Peyer's patch (tissue), 4 donors: ENCODE measurements around the gene SAFB. TPM values are rescaled to one million over a fixed set of nuclear protein-coding genes. Genes with fewer than 3 reads are reported as not detected.

Experiments used
- DNase-seq, 3 donors: peaks; one replicate each; pipeline ENCODE4 v3.0.0-alpha.2; 2017 to 2019
- H3K27ac ChIP-seq, 4 donors: fragments of 200-600 bp; sonication (generic); one replicate each; pipeline ENCODE4 v1.5.1; 2016 to 2019
- H3K27me3 ChIP-seq, 2 donors: fragments of 200-600 bp; sonication (generic); one replicate each; pipeline ENCODE4 v1.5.1; 2019
- H3K36me3 ChIP-seq, 3 donors: fragments of 200-600 bp; sonication (generic); one replicate each; pipeline ENCODE4 v1.5.1; 2016 to 2019
- H3K4me1 ChIP-seq, 4 donors: fragments of 200-600 bp; sonication (generic); one replicate each; pipeline ENCODE4 v1.5.1; 2016 to 2019
- H3K4me3 ChIP-seq, 4 donors: fragments of 200-600 bp; sonication (generic); 1 replicate in 3 of 4; 2 replicates in 1 of 4; pipeline ENCODE4 v1.5.1; 2016 to 2019; ENCODE audit warnings: mild to moderate bottlenecking in 1 of 4
- H3K9me3 ChIP-seq, 4 donors: fragments of 200-600 bp; sonication (generic); one replicate each; pipeline ENCODE4 v1.5.1; 2016 to 2019; ENCODE audit warnings: mild to moderate bottlenecking in 1 of 4
- POLR2A ChIP-seq, 2 donors: fragments of 450-650 bp; IDR thresholded peaks; one replicate each; pipeline ENCODE4 v1.5.1; 2017; ENCODE audit warnings: antibody characterized with exemption in 2 of 2, mild to moderate bottlenecking in 2 of 2, moderate library complexity in 2 of 2
- total RNA-seq, 4 donors: library from RNA; depleted of rRNA; stranded (reverse); fragments of >200 nt; gene quantifications; one replicate each; pipeline ENCODE4 v1.1.0, GENCODE V29; 2016
- TF ChIP-seq, protein P1 (sequence below), 6 experiments: fragments of 450-650 bp in 4 of 6; fragments of 200-600 bp in 2 of 6; sonication (generic) in 1 of 6; IDR thresholded peaks; one replicate each; pipeline ENCODE4 v1.5.1; 2017 to 2019; ENCODE audit warnings: antibody characterized with exemption in 6 of 6, mild to moderate bottlenecking in 3 of 6, moderate library complexity in 1 of 6

SAFB gene
- total RNA-seq, 4 donors from 2014 or later = 86.3 to 374 (median 163) TPM

DNA sequence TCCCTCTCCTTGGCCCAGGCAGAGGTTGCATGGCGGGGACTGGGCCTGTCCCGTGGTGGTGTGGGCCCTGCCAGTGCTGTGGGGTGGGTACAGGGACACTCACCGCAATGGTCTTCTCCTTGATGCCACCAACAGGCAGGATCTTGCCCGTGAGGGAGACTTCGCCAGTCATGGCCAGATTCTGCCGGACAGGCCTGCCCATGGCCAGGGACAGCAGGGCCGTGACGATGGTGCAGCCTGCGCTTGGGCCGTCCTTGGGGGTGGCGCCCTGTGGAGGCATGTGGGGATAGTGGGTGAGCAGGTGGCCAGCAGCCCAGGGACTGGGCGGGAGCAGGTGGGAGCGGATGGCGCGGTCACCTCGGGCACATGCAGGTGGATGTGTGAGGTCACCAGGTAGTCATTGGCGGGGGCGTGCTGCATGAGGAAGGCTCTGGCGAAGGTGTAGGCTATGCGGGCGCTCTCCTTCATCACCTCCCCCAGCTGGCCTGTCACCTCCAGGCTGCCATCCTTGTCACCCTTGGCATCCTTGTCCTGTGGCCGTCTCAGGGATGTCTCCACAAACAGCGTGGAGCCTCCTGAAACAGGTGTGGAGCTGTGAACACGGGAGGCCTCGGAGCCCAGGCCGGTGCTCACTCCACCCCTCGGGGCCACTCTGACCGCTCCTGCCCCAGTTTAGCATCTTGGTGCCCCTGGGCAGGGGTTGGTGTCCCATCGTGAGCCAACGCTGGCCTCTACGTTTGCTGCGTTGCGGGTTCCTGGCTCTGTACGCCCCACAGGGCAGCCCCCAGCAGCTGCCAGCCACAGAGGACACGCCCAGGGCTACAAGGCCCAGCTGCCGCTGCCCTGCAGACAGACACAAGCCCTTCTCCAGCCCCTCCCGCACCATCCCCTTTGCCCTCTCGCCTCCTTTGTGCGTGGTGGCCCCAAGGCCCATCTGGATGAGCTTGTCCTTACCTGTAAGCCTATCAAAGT is 70.6 kb downstream of the SAFB start:
- DNase-seq = peak in 1 of 3 donors; percentile 48
- Histone ChIP-seq H3K36me3 (peaks cover 0 to 61% (median 0%) of the 10 kb centered on the region in 3 donors), H3K27me3 (no peaks in the 10 kb centered on the region), H3K27ac (no peak overlapping the region), H3K9me3 (no peaks in the 10 kb centered on the region), H3K4me1 (peaks cover 0 to 18% (median 10%) of the 10 kb centered on the region in 4 donors), H3K4me3 (no peak overlapping the region)
- no peak for TF ChIP-seq POLR2A (IDR thresholded peaks at IDR 0.05)
- TF ChIP-seq, protein P1, sequence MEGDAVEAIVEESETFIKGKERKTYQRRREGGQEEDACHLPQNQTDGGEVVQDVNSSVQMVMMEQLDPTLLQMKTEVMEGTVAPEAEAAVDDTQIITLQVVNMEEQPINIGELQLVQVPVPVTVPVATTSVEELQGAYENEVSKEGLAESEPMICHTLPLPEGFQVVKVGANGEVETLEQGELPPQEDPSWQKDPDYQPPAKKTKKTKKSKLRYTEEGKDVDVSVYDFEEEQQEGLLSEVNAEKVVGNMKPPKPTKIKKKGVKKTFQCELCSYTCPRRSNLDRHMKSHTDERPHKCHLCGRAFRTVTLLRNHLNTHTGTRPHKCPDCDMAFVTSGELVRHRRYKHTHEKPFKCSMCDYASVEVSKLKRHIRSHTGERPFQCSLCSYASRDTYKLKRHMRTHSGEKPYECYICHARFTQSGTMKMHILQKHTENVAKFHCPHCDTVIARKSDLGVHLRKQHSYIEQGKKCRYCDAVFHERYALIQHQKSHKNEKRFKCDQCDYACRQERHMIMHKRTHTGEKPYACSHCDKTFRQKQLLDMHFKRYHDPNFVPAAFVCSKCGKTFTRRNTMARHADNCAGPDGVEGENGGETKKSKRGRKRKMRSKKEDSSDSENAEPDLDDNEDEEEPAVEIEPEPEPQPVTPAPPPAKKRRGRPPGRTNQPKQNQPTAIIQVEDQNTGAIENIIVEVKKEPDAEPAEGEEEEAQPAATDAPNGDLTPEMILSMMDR (IDR thresholded peaks at IDR 0.05) = no peak

DNA sequence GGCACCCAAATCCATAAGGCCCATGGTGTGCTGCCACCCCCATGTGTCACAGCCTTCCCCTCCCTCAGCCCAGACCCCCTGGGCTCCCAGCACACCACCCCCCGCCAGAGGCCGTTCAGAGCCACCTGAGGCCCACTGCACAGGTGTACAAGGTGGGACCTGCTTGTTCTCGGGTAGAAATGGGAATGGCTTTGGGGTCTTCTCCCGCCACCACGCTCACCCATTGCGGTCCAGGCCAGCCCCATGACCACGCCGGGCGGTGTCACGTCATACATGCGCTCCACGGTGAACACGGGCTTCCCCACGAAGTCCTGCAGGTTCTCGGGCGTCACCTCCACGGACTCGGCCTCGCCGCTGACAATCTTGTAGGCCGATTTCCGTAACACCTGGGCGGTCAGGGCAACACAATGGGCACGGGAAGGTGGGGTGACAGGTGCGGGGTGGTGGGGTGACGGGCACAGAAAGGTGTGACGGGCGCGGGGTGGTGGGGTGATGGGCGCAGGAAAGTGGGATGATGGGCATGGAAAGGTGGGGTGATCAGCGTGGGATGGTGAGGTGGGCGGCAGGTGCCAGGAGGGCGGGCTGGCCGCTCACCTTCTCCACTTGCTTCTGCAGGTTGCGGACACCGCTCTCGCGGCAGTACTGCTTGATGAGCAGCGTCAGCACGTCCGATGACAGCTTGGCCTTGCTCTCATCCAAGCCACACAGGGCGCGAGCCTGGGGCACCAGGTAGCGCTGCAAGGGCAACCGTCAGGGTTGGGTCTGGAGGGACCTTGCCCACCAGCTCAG is 71.5 kb downstream of the SAFB start:
- TF ChIP-seq, protein P1 (IDR thresholded peaks at IDR 0.05) = no peak
- no peak for TF ChIP-seq POLR2A (IDR thresholded peaks at IDR 0.05)
- H3K36me3 ChIP-seq = peaks cover 0 to 70% (median 0%) of the 10 kb centered on the region in 3 donors
- no peak for DNase-seq

DNA sequence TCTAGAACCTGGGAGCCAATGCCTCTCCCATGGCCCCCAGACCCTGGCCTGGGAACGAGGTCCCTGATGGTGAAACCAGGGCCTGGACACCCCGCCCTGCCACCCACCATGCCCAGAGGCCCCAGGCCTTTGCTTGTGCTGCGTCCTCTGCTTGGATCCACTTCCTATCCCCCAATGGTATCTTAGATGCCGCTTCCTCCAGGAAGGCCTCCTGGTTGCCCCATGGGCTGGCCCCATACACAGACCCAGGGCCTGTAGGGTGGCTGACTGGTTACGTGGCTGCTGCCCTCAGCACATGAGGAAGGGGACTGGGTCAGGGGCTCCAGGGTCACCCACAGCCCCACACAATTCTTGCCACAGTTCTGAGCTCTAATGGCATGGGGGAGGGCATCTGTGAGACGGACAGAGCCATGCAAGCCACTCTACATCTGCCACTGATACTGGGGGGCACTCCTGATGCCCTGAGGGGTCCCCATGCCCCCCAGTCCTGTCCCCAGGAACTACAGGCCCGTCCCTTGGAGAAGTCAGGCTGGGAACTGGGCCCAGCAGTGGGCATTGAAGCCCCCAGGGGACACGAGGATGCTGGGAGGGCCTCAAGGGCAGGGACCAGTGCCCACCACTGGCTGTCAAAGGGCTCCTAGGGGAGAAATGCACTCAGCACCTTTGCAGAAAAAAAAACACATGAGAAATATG is 72.2 kb downstream of the SAFB start:
- H3K27me3 ChIP-seq = no peaks in the 10 kb centered on the region
- no peak for TF ChIP-seq POLR2A (IDR thresholded peaks at IDR 0.05)
- TF ChIP-seq, protein P1 (IDR thresholded peaks at IDR 0.05) = no peak
- H3K36me3 ChIP-seq = peaks cover 0 to 78% (median 0%) of the 10 kb centered on the region in 3 donors
- H3K4me1 ChIP-seq = peaks cover 0 to 18% (median 10%) of the 10 kb centered on the region in 4 donors
- no peak overlapping the region for H3K27ac ChIP-seq
- H3K9me3 ChIP-seq = no peaks in the 10 kb centered on the region
- no peak overlapping the region for H3K4me3 ChIP-seq
- DNase-seq = no peak

More for the DNA sequence above, 71.5 kb downstream of the SAFB start:
- no peaks in the 10 kb centered on the region for H3K9me3 ChIP-seq
- H3K27ac ChIP-seq = no peak overlapping the region
- H3K4me1 ChIP-seq = peaks cover 0 to 18% (median 10%) of the 10 kb centered on the region in 4 donors
- no peak overlapping the region for H3K4me3 ChIP-seq
- no peaks in the 10 kb centered on the region for H3K27me3 ChIP-seq

DNA sequence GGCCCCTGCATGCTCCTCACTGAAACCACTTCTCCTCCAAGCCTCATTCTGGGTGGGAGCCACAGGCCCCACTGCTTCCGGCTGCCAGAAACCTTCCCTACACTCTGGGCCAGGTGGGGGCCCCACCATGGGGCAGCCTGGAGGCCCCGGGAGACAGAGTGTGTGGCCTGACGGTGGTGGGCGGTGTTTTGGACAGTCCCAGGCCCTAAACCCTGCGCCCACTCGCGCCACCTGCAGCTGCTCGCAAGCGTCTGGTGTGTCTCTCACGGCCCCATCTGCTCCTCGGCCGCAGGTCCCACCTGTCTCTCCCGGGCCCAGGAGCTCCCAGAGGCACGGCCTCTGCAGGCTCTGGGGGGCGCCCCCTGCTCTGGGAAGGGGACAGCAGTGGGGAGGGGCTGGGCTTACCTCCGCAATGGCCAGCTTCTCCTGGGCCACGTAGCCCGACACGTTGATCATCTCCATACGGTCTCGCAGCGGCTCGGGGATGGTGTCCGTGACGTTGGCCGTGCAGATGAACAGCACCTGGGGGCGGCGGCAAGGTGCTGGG is 72.8 kb downstream of the SAFB start:
- TF ChIP-seq, protein P1 (IDR thresholded peaks at IDR 0.05) = no peak
- no peak for TF ChIP-seq POLR2A (IDR thresholded peaks at IDR 0.05)
- Histone ChIP-seq H3K4me3 (no peak overlapping the region), H3K4me1 (peaks cover 0 to 18% (median 10%) of the 10 kb centered on the region in 4 donors), H3K9me3 (no peaks in the 10 kb centered on the region), H3K27me3 (no peaks in the 10 kb centered on the region), H3K27ac (no peak overlapping the region), H3K36me3 (peaks cover 0 to 84% (median 0%) of the 10 kb centered on the region in 3 donors)
- DNase-seq = no peak
